Measurements from ENCODE around the gene PPP1R9A.
"Not testable (repeated sequence)": the region's sequence is repeated elsewhere in the genome, so short reads cannot be mapped to it uniquely, and the experiment has no call there.

PPP1R9A gene

DNA sequence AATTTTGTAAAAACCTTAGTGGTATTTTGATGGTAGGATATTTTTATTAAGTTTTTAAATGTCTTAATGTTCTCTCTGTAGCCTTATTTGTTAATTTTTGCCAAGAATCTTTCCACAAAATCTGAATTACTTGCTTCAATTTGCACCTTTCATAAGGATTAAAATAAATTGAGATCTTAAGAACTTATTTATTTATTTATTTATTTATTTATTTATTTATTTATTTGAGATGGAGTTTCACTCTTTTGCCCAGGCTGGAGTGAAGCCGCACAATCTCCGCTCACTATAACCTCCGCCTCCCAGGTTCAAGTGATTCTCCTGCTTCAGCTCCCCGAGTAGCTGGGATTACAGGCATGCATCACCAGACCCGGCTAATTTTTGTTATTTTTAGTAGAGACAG, 98.6 kb downstream of the PPP1R9A start:
- no peak for TF ChIP-seq CTCF (IDR thresholded peaks at IDR 0.05; ENCODE audit: low read depth, low read length)
- H3K4me3 ChIP-seq (ENCODE audit: low read depth, low read length) = no peak overlapping the region

- not testable (repeated sequence) for H3K4me3 ChIP-seq (ENCODE audit: low read depth, low read length)
Measured at GRCh38 chr7:95008773-95009172, 101.4 kb downstream of the PPP1R9A start.

GRCh38 chr7:95011146-95011928, 103.9 kb downstream of the PPP1R9A start:
- TF ChIP-seq CTCF (IDR thresholded peaks at IDR 0.05; ENCODE audit: low read depth, low read length) = no peak

DNA sequence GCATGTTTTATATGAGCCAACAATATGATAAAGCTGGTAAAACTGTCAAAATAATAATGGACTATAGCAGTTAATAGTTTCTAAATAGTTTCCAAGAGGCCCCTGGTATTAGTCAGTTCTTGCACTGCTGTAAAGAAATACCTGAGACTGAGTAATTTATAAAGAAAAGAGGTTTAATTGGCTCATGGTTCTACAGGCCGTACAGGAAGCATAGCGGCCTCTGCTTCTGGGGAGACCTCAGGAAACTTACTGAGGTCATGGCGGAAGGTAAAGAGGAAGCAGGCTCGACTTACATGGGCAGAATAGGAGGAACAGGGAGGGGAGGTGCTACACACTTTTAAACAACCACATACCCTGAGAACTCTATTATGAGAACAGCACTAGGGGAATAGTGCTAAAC, 104.6 kb downstream of the PPP1R9A start:
- no peak for TF ChIP-seq CTCF (IDR thresholded peaks at IDR 0.05; ENCODE audit: low read depth, low read length)
- H3K4me3 ChIP-seq (ENCODE audit: low read depth, low read length) = no peak overlapping the region

More at GRCh38 chr7:95011146-95011928, 103.9 kb downstream of the PPP1R9A start:
- H3K4me3 ChIP-seq (ENCODE audit: low read depth, low read length) = no peak overlapping the region

DNA sequence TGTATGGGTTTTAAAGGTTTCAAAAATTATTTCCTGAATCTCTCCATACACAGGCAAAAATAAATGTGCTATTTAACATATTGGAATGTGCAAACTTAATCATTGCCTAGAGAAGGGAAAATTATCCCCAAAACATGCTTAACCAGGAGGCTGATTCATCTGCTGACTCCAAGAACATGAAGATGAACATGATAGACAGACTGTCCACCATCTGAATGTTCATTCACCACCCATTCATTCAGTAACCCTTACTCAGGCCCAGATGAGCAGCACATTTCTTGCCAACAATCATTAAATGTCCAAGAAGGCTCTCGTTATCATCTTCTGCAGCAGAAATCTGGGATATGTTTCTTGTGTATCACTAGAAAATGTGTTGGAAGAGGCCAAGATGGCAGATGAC, 110.6 kb downstream of the PPP1R9A start:
- TF ChIP-seq CTCF (IDR thresholded peaks at IDR 0.05; ENCODE audit: low read depth, low read length) = no peak
- H3K4me3 ChIP-seq (ENCODE audit: low read depth, low read length) = no peak overlapping the region

DNA sequence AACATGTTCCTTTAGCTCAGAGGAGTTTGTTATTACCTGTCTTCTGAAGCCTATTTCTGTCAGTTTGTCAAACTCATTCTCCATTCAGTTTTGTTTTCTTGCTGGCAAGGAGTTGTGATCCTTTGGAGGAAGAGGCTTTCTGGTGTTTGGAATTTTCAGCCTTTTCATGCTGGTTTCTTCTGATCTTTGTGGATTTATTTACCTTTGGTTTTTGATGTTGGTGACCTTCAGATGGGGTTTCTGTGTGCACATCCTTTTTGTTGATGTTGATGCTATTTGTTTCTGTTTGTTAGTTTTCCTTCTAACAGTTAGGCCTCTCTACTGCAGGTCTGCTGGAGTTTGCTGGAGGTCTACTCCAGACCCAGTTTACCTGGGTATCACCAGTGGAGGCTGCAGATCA, 118.6 kb downstream of the PPP1R9A start:
- H3K4me3 ChIP-seq (ENCODE audit: low read depth, low read length) = no peak overlapping the region
- TF ChIP-seq CTCF (IDR thresholded peaks at IDR 0.05; ENCODE audit: low read depth, low read length) = no peak

DNA sequence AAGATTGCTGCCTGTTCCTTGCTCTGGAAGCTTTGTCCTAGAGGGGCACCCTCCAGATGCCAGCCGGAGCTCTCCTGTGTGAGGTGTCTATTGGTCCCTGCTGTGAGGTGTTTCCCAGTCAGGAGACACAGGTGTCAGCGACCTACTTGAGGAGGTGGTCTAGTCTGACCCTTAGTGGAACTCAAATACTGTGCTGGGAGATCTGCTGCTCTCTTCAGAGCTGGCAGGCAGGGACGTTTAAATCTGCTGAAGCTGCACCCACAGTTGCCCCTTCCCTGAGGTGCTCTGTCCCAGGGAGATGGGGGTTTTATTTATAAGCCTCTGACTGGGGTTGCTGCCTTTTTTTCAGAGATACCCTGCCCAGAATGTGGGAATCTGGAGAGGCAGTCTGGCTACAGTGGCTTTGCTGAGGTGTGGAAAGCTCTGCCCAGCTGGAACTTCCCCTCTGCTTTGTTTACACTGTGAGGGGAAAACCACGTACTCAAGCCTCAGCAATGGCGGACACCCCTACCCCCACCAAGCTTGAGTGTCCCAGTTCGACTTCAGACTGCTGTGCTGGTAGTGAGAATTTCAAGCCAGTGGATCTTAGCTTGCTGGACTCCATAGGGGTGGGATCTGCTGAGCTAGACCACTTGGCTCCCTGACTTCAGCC, 119.2 kb downstream of the PPP1R9A start:
- no peak for TF ChIP-seq CTCF (IDR thresholded peaks at IDR 0.05; ENCODE audit: low read depth, low read length)
- no peak overlapping the region for H3K4me3 ChIP-seq (ENCODE audit: low read depth, low read length)

All from WI38 (cell line).